ENCODE measurements around the gene KHNYN.

Gene KHNYN

DNA sequence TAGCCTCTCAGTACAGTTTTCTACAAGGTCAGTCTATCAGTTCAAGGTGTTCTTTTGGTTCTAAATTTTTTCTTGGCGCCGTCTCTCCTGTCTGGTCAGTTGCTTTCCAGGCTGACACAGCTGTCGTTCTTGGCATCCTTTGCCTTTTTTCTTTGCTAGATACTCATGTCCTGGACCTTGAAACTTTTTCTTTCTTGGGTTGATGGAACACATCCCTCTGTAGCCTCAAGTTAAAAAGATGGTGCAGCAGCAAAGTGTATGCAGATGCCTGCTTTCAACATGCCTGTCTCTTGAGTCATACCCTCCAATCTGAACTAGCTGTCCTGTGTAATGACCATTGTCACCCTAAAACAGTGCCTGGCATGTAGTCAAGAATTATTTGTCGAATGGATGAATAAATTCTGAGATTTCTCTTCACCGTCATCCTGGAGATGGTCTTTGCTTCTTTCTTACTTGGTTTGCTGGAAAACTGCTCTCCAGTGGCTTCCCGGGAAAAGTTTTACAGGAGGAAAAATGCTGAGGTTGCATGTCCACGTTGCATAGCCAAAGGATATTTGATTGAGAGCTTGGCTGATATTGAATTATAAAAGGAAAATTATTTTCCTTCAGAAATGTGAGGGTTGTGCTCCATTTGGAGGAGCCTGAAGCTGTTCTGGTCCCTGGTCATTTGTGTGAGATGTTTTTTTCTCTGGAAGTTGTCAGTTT, 26.3 kb upstream of the KHNYN start:
- no peak overlapping the region for H3K27ac ChIP-seq

DNA sequence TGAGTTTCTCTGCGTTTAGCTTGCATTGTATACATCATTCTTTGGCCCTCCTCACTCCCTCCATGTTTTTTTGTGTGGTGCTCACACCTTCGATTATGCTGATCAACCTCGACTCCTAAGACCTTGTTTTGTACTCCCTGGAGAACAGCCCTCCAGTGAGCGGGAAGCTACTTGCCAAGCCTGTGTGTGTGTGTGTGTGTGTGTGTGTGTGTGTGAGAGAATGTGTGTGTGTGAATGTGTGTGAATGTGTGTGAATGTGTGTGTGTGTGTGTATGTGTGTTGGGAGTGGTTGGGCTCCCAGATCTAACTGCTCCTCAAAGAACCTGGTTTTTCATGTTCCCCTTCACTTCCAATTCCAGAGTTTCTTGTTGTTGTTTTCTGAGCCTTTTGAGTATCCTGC, 24.9 kb upstream of the KHNYN start:
- TF ChIP-seq CTCF (conservative IDR thresholded peaks at IDR 0.05): no peak
- TF ChIP-seq ZFX (IDR thresholded peaks at IDR 0.05): no peak
- no peak overlapping the region for H3K27ac ChIP-seq

More for the DNA sequence above, 26.3 kb upstream of the KHNYN start:
- no peak for TF ChIP-seq CTCF (conservative IDR thresholded peaks at IDR 0.05)

- TF ChIP-seq ZFX (IDR thresholded peaks at IDR 0.05) (no peak), CTCF (conservative IDR thresholded peaks at IDR 0.05) (no peak)
- no peak overlapping the region for H3K27ac ChIP-seq
These were observed 23.3 kb upstream of the KHNYN start for GRCh38 chr14:24406416-24406815.

GRCh38 chr14:24407608-24408325, 22.0 kb upstream of the KHNYN start:
- TF ChIP-seq CTCF (conservative IDR thresholded peaks at IDR 0.05): no peak
- no peak for TF ChIP-seq ZFX (IDR thresholded peaks at IDR 0.05)
- H3K27ac ChIP-seq: no peak overlapping the region

GRCh38 chr14:24408764-24409163, 21.0 kb upstream of the KHNYN start:
- TF ChIP-seq ZFX (IDR thresholded peaks at IDR 0.05) (no peak), CTCF (conservative IDR thresholded peaks at IDR 0.05) (no peak)
- H3K27ac ChIP-seq: no peak overlapping the region

DNA sequence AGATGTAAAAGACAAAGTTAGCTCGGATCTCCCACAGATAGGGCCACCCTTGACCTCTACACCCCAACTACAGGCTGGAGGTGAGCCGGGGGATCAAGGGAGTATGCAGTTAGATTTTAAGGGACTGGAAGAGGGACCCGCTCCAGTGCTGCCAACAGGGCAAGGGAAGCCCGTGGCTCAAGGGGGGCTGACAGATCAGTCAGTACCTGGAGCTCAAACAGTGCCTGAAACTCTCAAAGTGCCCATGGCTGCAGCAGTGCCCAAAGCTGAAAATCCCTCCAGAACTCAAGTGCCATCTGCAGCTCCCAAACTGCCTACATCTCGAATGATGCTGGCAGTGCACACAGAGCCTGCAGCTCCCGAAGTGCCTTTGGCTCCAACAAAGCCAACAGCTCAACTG, 20.6 kb upstream of the KHNYN start:
- no peak for TF ChIP-seq CTCF (conservative IDR thresholded peaks at IDR 0.05)
- no peak for TF ChIP-seq ZFX (IDR thresholded peaks at IDR 0.05)
- no peak overlapping the region for H3K27ac ChIP-seq

DNA sequence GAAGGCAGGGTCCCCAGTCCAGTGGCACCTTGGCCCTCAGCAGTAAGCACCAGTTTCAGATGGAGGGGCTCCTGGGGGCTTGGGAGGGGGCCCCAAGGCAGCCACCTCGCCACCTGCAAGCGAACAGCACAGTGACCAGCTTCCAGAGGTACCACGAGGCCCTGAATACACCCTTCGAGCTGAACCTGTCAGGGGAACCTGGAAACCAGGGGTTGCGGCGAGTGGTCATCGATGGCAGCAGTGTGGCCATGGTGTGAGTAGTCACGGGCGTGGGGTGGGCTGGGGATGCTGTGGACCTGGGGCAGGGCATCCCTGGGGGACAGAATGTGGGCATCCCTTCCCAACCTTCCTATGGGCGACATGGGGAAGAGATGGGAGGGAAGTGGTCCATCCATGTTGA, 19.8 kb upstream of the KHNYN start:
- no peak for TF ChIP-seq ZFX (IDR thresholded peaks at IDR 0.05)
- TF ChIP-seq CTCF (conservative IDR thresholded peaks at IDR 0.05): no peak
- H3K27ac ChIP-seq: no peak overlapping the region

All from C4-2B (cell line).